T1000 (cell line): ENCODE data around the gene REV1.
"Not testable (repeated sequence)": the region's sequence is repeated elsewhere in the genome, so short reads cannot be mapped to it uniquely, and the experiment has no call there.

ENCODE experiments used
- DNase-seq: peaks from one replicate; lab custom pipeline; 2025; ENCODE audit warnings: mixed read lengths; lab: John Stamatoyannopoulos, UW

The REV1 gene

DNA sequence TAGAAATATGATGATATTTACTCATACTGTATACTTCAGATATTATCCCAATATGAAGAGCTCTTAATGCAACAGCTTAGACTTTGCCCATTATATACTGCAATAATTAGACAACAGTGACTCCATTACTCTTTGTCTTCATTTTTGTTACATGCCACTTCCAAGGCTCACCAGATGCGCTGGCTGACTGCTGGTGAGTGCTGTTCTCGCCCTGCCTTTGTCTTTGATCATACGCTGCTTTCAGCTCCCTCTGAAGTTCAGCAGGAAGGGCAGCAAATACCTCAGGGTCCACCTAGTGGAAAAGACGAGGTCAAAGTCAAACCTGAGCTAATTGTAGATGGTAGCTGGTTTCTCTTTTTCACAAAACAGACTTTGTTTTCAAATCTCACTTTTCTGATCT is 86.3 kb downstream of the REV1 start:
- no peak for DNase-seq

- DNase-seq = no peak
Measured at GRCh38 chr2:99403084-99403483, 86.7 kb downstream of the REV1 start.

- no peak for DNase-seq
Measured at GRCh38 chr2:99401841-99402240, 88.0 kb downstream of the REV1 start.

- DNase-seq = no peak
Measured at GRCh38 chr2:99399795-99400194, 90.0 kb downstream of the REV1 start.

DNA sequence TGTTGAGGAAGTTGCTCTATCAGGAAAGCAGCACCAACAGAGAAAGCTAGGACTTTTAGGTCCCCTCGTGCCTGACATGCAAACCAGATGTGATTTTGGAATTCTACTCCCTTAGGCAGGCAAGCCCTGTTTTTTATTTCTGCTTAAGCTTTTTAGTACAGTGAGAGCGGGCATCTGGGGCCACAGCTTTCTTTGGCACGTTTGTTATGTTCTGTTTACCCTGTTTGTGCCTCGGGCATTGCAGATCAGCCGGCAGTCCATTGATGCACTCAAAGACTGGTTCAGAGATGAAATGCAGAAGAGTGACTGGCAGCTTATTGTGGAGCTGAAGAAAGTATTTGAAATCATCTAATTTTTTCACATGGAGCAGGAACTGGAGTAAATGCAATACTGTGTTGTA is 90.8 kb downstream of the REV1 start:
- DNase-seq = no peak

DNA sequence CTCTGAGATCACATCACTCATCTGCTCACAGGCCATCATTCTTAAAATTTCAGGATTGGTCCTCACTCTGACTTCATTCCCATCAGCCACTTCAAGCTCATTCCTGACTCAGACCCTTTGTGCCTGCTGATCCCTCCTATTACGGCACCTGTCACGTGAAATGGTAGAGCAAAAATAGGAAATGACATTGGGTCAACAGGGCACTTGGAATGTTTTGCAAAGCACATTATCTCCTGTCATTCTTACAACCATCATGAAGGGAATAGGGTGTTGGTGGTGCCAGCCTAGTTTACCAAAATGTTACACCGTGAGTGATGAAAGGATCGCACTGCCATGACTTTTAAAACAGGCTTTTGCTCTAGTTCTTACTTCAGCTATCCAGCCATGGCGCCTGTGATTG is 91.5 kb downstream of the REV1 start:
- DNase-seq = no peak

DNA sequence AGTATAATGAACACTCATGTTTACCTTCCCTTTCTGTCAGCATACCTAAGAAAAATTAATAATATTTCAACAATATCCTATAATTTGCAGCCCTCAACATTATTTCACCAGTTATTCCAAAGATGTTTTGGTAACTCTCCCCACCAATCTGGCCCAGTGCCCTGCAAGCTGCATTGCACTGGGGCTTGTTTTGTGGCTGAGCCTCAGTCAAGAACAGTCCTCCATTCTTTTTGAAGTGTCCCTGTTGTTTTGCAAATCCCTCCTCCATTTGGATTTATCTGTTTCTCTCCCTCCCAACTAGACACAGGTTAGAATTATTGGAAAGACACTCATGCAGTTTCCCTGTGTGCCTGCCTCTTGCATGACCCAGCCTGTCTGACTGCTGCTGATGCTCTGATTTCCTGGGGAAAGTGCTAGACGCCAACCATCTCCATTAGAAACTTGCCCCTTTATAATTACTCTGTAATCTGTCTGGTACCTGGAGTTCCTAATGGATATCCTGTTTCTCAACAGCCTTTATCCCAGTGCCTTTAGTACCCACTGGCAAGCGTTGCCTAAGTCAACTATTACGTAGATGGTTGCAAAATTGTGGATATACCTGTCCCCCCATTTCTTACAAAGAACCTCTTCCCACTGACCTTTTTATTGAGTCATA is 92.4 kb downstream of the REV1 start:
- DNase-seq = no peak

- DNase-seq = no peak
Measured at GRCh38 chr2:99395589-99396130, 94.2 kb downstream of the REV1 start.

GRCh38 chr2:99389946-99390345 is 99.9 kb downstream of the REV1 start:
- DNase-seq = no peak

- DNase-seq = no peak
Measured at GRCh38 chr2:99389371-99389770, 100.4 kb downstream of the REV1 start.

DNA sequence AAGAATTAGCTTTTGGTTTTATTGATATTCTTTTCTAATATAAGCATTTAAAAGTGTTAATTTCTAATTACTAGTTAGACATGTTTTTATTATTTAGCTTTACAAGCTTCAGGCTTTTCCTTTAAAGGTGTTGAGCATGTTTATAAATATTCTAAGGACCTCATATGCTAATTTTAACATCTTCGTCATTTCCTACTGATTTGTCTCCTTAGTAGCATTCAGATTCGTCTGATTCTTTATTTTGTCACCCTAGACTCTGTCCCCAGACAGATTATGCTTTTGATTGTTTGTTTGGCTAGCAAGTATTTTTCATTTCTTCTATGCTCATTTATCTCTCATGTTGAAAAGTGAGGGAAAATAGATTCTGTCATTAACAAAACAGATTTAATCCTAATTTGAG is 100.9 kb downstream of the REV1 start:
- DNase-seq = no peak

DNA sequence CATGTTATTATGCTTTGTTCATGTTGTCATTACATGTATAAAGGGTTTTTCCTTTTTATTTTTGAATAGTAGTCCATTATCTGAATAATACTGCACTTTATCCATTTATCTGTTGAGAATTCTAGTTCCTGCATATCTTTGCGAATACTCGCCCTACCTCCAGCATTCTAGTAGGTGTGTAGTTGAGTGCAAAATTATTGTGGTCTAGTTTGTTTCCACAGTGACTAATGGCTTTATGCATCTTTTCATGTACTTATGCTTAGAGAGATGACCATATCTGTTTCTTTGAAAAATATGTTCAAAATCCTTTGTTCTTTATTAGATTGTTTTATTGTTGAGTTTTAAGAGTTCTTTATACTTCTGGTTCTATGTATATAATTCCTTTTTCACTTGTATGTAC is 103.8 kb downstream of the REV1 start:
- no peak for DNase-seq

DNA sequence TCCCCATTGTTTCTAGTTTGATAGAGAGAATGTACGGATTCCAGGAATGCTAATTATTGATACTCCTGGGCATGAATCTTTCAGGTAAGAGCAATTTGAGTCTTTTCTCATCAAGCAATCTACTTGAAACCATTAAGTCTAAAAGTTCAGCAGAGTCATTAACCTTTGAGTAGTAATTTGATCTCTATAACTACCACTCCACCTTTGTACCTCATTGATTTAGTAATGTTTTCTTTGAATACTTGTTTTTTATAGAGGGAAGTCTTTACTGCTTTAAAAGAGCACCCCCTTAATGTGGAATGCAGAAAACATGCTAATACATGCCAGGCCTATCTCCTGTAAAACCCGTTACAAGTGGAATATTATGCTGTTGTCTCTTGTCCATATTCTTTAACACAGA is 107.7 kb downstream of the REV1 start:
- no peak for DNase-seq

- no peak for DNase-seq
Measured at GRCh38 chr2:99380376-99381010, 109.3 kb downstream of the REV1 start.

- DNase-seq = no peak
Measured at GRCh38 chr2:99377879-99378278, 111.9 kb downstream of the REV1 start.

GRCh38 chr2:99376254-99376864 is 113.5 kb downstream of the REV1 start:
- no peak for DNase-seq

DNA sequence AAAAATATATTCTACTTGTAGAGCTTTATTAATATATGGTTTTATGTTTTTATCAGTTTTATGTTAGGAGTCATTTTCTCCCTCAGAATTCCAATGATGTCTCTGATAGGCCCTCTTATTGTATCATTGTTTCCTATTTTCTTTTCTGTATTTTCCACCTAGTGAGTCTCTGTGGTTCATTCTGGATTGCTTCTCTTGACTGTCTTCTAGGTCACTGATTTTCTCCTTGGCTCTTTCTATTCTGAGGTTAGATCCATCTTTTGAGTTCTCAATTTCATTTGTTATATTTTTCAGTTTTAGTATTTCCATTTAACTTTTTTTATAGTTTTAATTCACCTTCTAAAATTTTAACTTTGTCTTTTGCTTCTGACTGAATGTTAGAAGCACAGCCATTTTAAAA is 115.1 kb downstream of the REV1 start:
- no peak for DNase-seq

DNA sequence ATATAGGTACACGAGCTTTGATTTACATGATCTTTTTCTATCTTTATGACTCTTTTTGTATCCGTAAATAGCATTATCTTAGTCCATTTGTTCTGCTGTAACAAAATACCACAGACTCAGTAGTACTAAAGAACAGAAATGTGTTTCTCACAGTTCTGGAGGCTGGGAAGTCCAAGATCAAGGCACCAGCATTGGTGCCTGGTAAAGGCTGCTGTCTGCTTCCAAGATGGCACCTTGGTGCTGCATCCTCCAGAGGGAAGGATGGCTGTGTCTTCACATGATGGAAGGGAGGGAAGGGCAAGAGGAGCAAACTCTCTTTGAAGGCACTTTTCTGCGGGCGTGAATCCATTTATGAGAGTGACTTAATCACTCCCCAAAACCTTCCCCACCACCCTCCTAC is 116.7 kb downstream of the REV1 start:
- DNase-seq = no peak

- not testable (repeated sequence) for DNase-seq
Measured at GRCh38 chr2:99368854-99369253, 121.0 kb downstream of the REV1 start.

DNA sequence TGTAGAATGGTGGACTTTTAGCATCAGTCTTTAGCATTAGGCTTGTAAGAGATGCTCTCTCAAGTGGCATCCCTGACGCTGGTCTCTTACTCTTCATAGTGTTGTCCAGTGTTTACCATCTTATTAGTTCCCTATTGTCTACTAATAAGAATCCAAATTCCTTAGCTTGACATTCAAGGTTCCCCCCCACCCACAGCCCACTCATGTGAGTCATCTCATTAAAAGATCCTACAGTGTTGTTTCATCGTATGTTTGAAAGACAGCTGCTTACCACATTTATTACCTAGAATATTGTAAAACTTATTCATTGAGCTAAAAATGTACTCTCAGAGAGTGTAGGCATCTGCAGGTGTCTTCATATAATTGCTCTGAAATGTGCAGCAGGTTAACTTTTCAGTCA is 124.2 kb downstream of the REV1 start:
- no peak for DNase-seq

- DNase-seq = no peak
Measured at GRCh38 chr2:99356853-99357252, 133.0 kb downstream of the REV1 start.

DNA sequence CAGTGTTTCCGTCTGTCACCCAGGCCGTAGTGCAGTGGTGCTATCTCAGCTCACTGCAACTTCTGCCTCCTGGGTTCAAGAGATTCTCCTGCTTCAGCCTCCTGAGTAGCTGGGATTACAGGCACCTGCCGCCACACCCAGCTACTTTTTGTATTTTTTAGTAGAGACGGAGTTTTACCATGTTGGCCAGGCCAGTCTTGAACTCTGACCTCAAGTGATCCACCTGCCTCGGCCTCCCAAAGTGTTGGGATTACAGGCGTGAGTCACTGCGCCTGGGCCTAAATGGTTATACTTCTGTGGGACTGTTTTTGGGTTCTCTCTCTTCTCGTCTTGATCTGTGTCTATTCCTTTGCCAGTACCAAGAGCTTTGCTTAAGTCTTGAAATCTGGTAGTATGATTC is 135.0 kb downstream of the REV1 start:
- DNase-seq = not testable (repeated sequence)

GRCh38 chr2:99354070-99354469 is 135.7 kb downstream of the REV1 start:
- DNase-seq = no peak
